ENCODE data around the gene PAPPA. TPM values are rescaled to one million over a fixed set of nuclear protein-coding genes. Genes with fewer than 3 reads are reported as not detected.

The PAPPA gene
- total RNA-seq, 1 donor from 2014 or later, result 0.69 TPM

DNA sequence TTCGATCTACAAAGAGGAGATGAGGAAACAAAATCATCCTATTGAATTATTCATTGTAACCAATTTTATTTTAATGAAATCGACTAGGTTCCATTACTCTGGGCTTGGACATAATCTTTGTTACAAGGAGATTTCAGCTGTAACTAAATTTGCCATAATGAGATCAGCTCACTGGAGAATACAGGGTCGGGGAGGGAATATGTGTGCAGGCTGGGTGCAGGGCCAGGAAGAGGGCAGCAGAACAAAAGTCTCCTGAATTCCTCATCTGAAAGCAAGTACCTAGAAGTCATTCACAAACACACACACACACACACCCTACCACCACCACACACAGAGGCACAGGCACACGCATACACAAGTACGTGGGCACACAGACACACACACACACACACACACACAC lies 151.2 kb downstream of the PAPPA start:
- no peak overlapping the region for H3K4me3 ChIP-seq
- no peaks in the 10 kb centered on the region for H3K27me3 ChIP-seq (ENCODE audit: low read depth)
- H3K4me1 ChIP-seq, result no peaks in the 10 kb centered on the region
- intact Hi-C loops (cut with micrococcal nuclease), result no loop called here
- no peak overlapping the region for H3K27ac ChIP-seq (replicated peaks)
- H3K36me3 ChIP-seq, result no peaks in the 10 kb centered on the region
- no peak for DNase-seq
- TF ChIP-seq, protein P1, sequence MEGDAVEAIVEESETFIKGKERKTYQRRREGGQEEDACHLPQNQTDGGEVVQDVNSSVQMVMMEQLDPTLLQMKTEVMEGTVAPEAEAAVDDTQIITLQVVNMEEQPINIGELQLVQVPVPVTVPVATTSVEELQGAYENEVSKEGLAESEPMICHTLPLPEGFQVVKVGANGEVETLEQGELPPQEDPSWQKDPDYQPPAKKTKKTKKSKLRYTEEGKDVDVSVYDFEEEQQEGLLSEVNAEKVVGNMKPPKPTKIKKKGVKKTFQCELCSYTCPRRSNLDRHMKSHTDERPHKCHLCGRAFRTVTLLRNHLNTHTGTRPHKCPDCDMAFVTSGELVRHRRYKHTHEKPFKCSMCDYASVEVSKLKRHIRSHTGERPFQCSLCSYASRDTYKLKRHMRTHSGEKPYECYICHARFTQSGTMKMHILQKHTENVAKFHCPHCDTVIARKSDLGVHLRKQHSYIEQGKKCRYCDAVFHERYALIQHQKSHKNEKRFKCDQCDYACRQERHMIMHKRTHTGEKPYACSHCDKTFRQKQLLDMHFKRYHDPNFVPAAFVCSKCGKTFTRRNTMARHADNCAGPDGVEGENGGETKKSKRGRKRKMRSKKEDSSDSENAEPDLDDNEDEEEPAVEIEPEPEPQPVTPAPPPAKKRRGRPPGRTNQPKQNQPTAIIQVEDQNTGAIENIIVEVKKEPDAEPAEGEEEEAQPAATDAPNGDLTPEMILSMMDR (IDR thresholded peaks at IDR 0.05; ENCODE audit: borderline replicate concordance), result no peak
- no peaks in the 10 kb centered on the region for H3K9me3 ChIP-seq (replicated peaks)

- intact Hi-C loops (cut with micrococcal nuclease), result no loop called here
- Histone ChIP-seq H3K27ac (replicated peaks) (no peak overlapping the region), H3K27me3 (ENCODE audit: low read depth) (no peaks in the 10 kb centered on the region), H3K4me3 (no peak overlapping the region), H3K36me3 (no peaks in the 10 kb centered on the region), H3K4me1 (no peaks in the 10 kb centered on the region), H3K9me3 (replicated peaks) (no peaks in the 10 kb centered on the region)
- TF ChIP-seq, protein P1 (IDR thresholded peaks at IDR 0.05; ENCODE audit: borderline replicate concordance), result no peak
- no peak for DNase-seq
These were observed 154.5 kb downstream of the PAPPA start for GRCh38 chr9:116308076-116308475.

GRCh38 chr9:116309900-116310611 lies 156.5 kb downstream of the PAPPA start:
- no peak for DNase-seq
- no peak overlapping the region for H3K4me3 ChIP-seq
- no peaks in the 10 kb centered on the region for H3K27me3 ChIP-seq (ENCODE audit: low read depth)
- no peaks in the 10 kb centered on the region for H3K36me3 ChIP-seq
- TF ChIP-seq, protein P1 (IDR thresholded peaks at IDR 0.05; ENCODE audit: borderline replicate concordance), result no peak
- peak overlapping the region; percentile 12 for H3K27ac ChIP-seq (replicated peaks)
- intact Hi-C loops (cut with micrococcal nuclease), result no loop called here
- no peaks in the 10 kb centered on the region for H3K9me3 ChIP-seq (replicated peaks)
- H3K4me1 ChIP-seq, result no peaks in the 10 kb centered on the region

DNA sequence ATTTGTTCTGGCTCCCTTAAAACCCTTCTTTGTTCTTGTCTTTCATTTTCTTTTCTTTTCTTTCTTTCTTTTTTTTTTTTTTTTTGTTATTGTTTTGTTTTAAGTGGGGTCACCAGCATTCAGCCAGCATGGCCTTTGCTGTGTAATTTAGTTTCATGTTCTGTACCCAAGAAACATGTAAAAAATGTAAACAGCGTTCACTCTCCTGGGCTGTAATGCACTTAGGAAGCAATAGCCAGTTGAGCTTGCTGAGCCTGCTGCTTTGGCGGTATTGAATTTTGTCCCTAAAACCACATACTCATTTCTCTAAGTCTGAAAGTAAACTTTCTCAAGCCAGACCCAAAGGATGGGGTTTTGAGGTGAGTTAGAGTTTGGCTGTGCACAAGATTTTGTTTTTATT lies 158.6 kb downstream of the PAPPA start:
- no peaks in the 10 kb centered on the region for H3K4me1 ChIP-seq
- no peaks in the 10 kb centered on the region for H3K9me3 ChIP-seq (replicated peaks)
- no peaks in the 10 kb centered on the region for H3K36me3 ChIP-seq
- TF ChIP-seq, protein P1 (IDR thresholded peaks at IDR 0.05; ENCODE audit: borderline replicate concordance), result no peak
- no peak for DNase-seq
- H3K27me3 ChIP-seq (ENCODE audit: low read depth), result no peaks in the 10 kb centered on the region
- H3K27ac ChIP-seq (replicated peaks), result no peak overlapping the region
- no peak overlapping the region for H3K4me3 ChIP-seq
- intact Hi-C loops (cut with micrococcal nuclease), result no loop called here

GRCh38 chr9:116313638-116314037 lies 160.0 kb downstream of the PAPPA start:
- Histone ChIP-seq H3K27me3 (ENCODE audit: low read depth) (no peaks in the 10 kb centered on the region), H3K9me3 (replicated peaks) (no peaks in the 10 kb centered on the region), H3K4me1 (peaks cover 8% of the 10 kb centered on the region), H3K36me3 (no peaks in the 10 kb centered on the region), H3K27ac (replicated peaks) (no peak overlapping the region), H3K4me3 (no peak overlapping the region)
- intact Hi-C loops (cut with micrococcal nuclease), result no loop called here
- no peak for DNase-seq
- TF ChIP-seq, protein P1 (IDR thresholded peaks at IDR 0.05; ENCODE audit: borderline replicate concordance), result no peak

Data from left ventricle myocardium inferior (tissue), 1 donor.